HL-60 (cell line): ENCODE measurements around the gene PDE4B.

Experiments used
- CTCF ChIP-seq: IDR thresholded peaks from one replicate; pipeline ENCODE4 v1.5.1; 2011; ENCODE audit warnings: low read length, control low read depth, inconsistent platforms; ENCODE audit not compliant: insufficient read depth
- GABPA ChIP-seq: IDR thresholded peaks from 2 replicates; pipeline ENCODE4 v1.6.1; 2012; ENCODE audit warnings: low read depth
- SPI1 ChIP-seq: IDR thresholded peaks from 2 replicates; pipeline ENCODE4 v1.6.1; 2012; ENCODE audit warnings: low read depth, mild to moderate bottlenecking, borderline replicate concordance

GRCh38 chr1:66172272-66172671 is 379.6 kb downstream of the PDE4B start:
- TF ChIP-seq CTCF: no peak
- TF ChIP-seq SPI1: no peak
- TF ChIP-seq GABPA: no peak
